ENCODE data around the gene RDH13.

- TF ChIP-seq CTCF (IDR thresholded peaks at IDR 0.05) (no peak), POLR2A (IDR thresholded peaks at IDR 0.05) (no peak)
Measured at GRCh38 chr19:55014714-55015113, 48.2 kb downstream of the RDH13 start.

Data from lower leg skin (tissue), 3 donors.